Measurements from ENCODE around the gene THSD7A.

GRCh38 chr7:11416641-11417458 lies 415.1 kb downstream of the THSD7A start:
- TF ChIP-seq CTCF (conservative IDR thresholded peaks at IDR 0.05) = no peak
- TF ChIP-seq ZFX (IDR thresholded peaks at IDR 0.05) = no peak

Data from C4-2B (cell line).